Mesenchymal stem cell (in vitro differentiated cells and primary cell): ENCODE measurements around the gene PHTF1.
"Not testable (repeated sequence)": the region's sequence is repeated elsewhere in the genome, so short reads cannot be mapped to it uniquely, and the experiment has no call there.

Experiments used
- DNase-seq: peaks from one replicate; pipeline ENCODE4 v3.0.0-alpha.2; 2013
- H2AFZ ChIP-seq: one replicate; pipeline ENCODE4 v1.6.1; 2013; ENCODE audit warnings: low read depth, mild to moderate bottlenecking, control low read depth, inconsistent platforms, low read length, moderate library complexity
- H2AK5ac ChIP-seq: 2 replicates; pipeline ENCODE4 v1.6.1; 2013; ENCODE audit warnings: low read length, moderate library complexity, mild to moderate bottlenecking, inconsistent platforms; ENCODE audit not compliant: severe bottlenecking
- H2BK120ac ChIP-seq: one replicate; pipeline ENCODE4 v1.6.1; 2013; ENCODE audit warnings: low read depth, mild to moderate bottlenecking, inconsistent platforms, low read length, moderate library complexity
- H2BK12ac ChIP-seq, 2 experiments: one replicate each; pipeline ENCODE4 v1.6.1; 2013; ENCODE audit warnings: inconsistent platforms in 2 of 2, low read length in 2 of 2, mild to moderate bottlenecking in 2 of 2, moderate library complexity in 2 of 2, control low read depth in 1 of 2
- H2BK15ac ChIP-seq: one replicate; pipeline ENCODE4 v1.6.1; 2013; ENCODE audit warnings: mild to moderate bottlenecking, low read depth, inconsistent platforms; ENCODE audit not compliant: poor library complexity, severe bottlenecking
- H2BK5ac ChIP-seq: 2 replicates; pipeline ENCODE4 v1.6.1; 2013; ENCODE audit warnings: low read depth, mild to moderate bottlenecking, low read length, control low read depth, inconsistent platforms; ENCODE audit not compliant: poor library complexity, severe bottlenecking
- H3K14ac ChIP-seq, 2 experiments: one replicate each; pipeline ENCODE4 v1.6.1; 2013; ENCODE audit warnings: inconsistent platforms in 2 of 2, low read length in 2 of 2, control low read depth in 1 of 2, mild to moderate bottlenecking in 1 of 2, moderate library complexity in 1 of 2
- H3K18ac ChIP-seq, 2 experiments: one replicate each; pipeline ENCODE4 v1.6.1; 2013; ENCODE audit warnings: inconsistent platforms in 2 of 2, low read length in 2 of 2, control low read depth in 1 of 2, low read depth in 1 of 2, mild to moderate bottlenecking in 1 of 2
- H3K23ac ChIP-seq, 2 experiments: one replicate each; pipeline ENCODE4 v1.6.1; 2013; ENCODE audit warnings: inconsistent platforms in 2 of 2, low read length in 2 of 2, mild to moderate bottlenecking in 2 of 2, moderate library complexity in 2 of 2, control low read depth in 1 of 2
- H3K27ac ChIP-seq: 2 replicates; pipeline ENCODE4 v1.5.1; 2013; ENCODE audit warnings: mild to moderate bottlenecking, moderate library complexity, low read length, control low read depth, inconsistent platforms; ENCODE audit not compliant: poor library complexity, severe bottlenecking
- H3K27me3 ChIP-seq, 2 experiments: 2 replicates each; pipeline versions ENCODE4 v1.6.1 to v1.7.0; 2013; ENCODE audit warnings: low read length in 2 of 2, mild to moderate bottlenecking in 2 of 2, moderate library complexity in 2 of 2, control low read depth in 1 of 2, inconsistent platforms in 1 of 2; ENCODE audit not compliant: control insufficient read depth in 1 of 2, insufficient read depth in 1 of 2
- H3K36me3 ChIP-seq, 2 experiments: 2 replicates each; pipeline versions ENCODE4 v1.6.1 to v1.7.0; 2013; ENCODE audit warnings: low read length in 2 of 2, control low read depth in 1 of 2, inconsistent platforms in 1 of 2, low read depth in 1 of 2, mild to moderate bottlenecking in 1 of 2; ENCODE audit not compliant: insufficient read depth in 2 of 2, control insufficient read depth in 1 of 2
- H3K4ac ChIP-seq, 2 experiments: one replicate each; pipeline ENCODE4 v1.6.1; 2013; ENCODE audit warnings: inconsistent platforms in 2 of 2, low read length in 2 of 2, mild to moderate bottlenecking in 2 of 2, moderate library complexity in 2 of 2, control low read depth in 1 of 2, low read depth in 1 of 2
- H3K4me1 ChIP-seq: 2 replicates; pipeline ENCODE4 v1.6.1; 2013; ENCODE audit warnings: low read depth, low read length, control low read depth; ENCODE audit not compliant: control insufficient read depth, insufficient read depth
- H3K4me2 ChIP-seq: 2 replicates; pipeline ENCODE4 v1.6.1; 2013; ENCODE audit warnings: low read length, mild to moderate bottlenecking, inconsistent platforms; ENCODE audit not compliant: poor library complexity, severe bottlenecking
- H3K4me3 ChIP-seq, 2 experiments: 2 replicates each; pipeline versions ENCODE4 v1.5.1 to v1.7.0; 2013; ENCODE audit warnings: low read length in 2 of 2, mild to moderate bottlenecking in 2 of 2, control low read depth in 1 of 2, low read depth in 1 of 2; ENCODE audit not compliant: insufficient read depth in 1 of 2
- H3K79me1 ChIP-seq: replicated peaks from 2 replicates; pipeline ENCODE4 v1.6.1; 2013; ENCODE audit warnings: mild to moderate bottlenecking, control low read depth, low read length, inconsistent platforms; ENCODE audit not compliant: poor library complexity, severe bottlenecking
- H3K9ac ChIP-seq: 2 replicates; pipeline ENCODE4 v1.7.0; 2013; ENCODE audit warnings: mild to moderate bottlenecking, low read length, moderate library complexity
- H3K9me3 ChIP-seq: 2 replicates; pipeline ENCODE4 v1.7.0; 2013; ENCODE audit warnings: mild to moderate bottlenecking, low read length; ENCODE audit not compliant: control insufficient read depth
- H4K8ac ChIP-seq: one replicate; pipeline ENCODE4 v1.6.1; 2013; ENCODE audit warnings: inconsistent platforms, mild to moderate bottlenecking, low read length, moderate library complexity
- H4K91ac ChIP-seq: one replicate; pipeline ENCODE4 v1.6.1; 2013; ENCODE audit warnings: mild to moderate bottlenecking, low read length, inconsistent platforms
- WGBS: methylation state at CpG from one replicate; pipeline ENCODE4 v1.1.7; 2013; ENCODE audit warnings: mixed read lengths; 5-methylcytosine and 5-hydroxymethylcytosine counted together

PHTF1 gene

DNA sequence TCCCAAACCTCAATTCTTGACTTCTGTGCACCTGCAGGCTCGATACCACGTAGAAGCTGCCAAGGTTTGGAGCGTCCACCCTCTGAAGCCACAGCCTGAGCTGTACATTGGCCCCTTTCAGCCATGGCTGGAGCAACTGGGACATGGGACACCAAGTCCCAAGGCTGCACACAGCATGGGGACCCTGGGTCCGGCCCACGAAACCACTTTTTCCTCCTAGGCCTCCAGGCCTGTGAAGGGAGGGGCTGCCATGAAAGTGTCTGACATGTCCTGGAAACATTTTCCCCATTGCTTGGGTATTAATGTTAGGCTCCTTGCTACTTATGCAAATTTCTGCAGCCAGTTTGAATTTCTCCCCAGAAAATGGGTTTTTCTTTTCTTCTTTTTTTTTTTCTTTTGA is 40.7 kb downstream of the PHTF1 start:
- H3K27me3 ChIP-seq, H3K4ac ChIP-seq, H2BK5ac ChIP-seq, H4K91ac ChIP-seq, H4K8ac ChIP-seq, H3K4me1 ChIP-seq, DNase-seq, H3K18ac ChIP-seq, H3K14ac ChIP-seq, H3K9ac ChIP-seq, H2BK12ac ChIP-seq, H2BK120ac ChIP-seq, H2BK15ac ChIP-seq, H2AK5ac ChIP-seq, H3K27ac ChIP-seq, H3K4me3 ChIP-seq, H2AFZ ChIP-seq, H3K23ac ChIP-seq, H3K4me2 ChIP-seq: not testable (repeated sequence)
- peaks cover 33 to 56% of the 10 kb centered on the region in 2 experiments for H3K36me3 ChIP-seq
- WGBS, result 91% methylated on average over 5 of the region's 5 CpGs
- H3K79me1 ChIP-seq, result peaks cover 31% of the 10 kb centered on the region
- peaks cover 17% of the 10 kb centered on the region for H3K9me3 ChIP-seq

DNA sequence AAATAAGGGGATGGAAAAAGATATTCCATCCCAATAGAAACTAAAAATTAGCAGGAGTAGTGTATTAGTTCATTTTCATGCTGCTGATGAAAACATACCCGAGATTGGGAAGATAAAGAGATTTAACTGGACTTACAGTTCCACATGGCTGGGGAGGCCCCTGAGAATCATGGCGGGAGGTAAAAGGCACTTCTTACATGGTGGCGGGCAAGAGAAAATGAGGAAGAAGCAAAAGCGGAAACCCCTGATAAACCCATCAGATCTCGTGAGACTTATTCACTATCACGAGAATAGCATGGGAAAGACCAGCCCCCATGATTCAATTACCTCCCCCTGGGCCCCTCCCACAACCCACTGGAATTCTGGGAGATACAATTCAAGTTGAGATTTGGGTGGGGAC is 41.8 kb downstream of the PHTF1 start:
- Histone ChIP-seq H3K79me1 (peaks cover 31% of the 10 kb centered on the region), H3K36me3 (peaks cover 34 to 60% of the 10 kb centered on the region in 2 experiments), H3K9me3 (peaks cover 17% of the 10 kb centered on the region)
- not testable (repeated sequence) for H3K27me3 ChIP-seq, H2BK15ac ChIP-seq, H4K8ac ChIP-seq, H3K18ac ChIP-seq, H2AFZ ChIP-seq, DNase-seq, H3K4ac ChIP-seq, H2BK12ac ChIP-seq, H3K27ac ChIP-seq, H3K4me3 ChIP-seq, H3K4me2 ChIP-seq, H3K4me1 ChIP-seq, H2BK120ac ChIP-seq, H2BK5ac ChIP-seq, H4K91ac ChIP-seq, H3K14ac ChIP-seq, H3K23ac ChIP-seq, H2AK5ac ChIP-seq, H3K9ac ChIP-seq
- 100% methylated on average over 6 of the region's 6 CpGs for WGBS

DNA sequence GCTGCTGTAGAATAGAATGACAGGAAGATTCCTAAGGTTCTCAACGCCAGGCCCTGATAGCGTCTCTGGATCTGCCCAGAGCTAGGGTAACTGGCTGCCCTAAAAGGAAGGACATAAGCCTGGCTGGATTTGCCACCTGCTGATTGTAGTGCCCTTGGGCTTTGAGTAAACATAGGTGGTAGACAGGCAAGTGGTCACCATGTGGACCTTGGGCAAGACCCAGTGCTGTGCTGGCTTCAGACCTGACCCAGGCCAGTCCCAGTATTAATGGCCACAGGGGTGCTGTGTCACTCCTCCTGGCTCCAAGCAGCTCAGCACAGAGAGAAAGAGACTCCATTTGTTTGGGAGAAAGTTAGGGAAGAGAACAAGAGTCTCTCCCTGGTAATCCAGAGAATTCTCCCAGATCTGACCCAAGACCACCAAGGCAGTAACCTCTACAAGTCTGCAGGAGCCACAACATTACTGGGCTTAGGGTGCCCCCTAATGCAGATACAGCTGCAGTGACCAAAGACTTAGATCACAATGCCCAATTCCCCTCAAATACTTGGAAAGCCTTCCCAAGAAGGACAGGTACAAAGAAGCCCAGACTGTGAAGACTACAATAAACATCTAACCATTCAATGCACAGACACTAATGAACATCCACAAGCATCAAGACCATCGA is 44.5 kb downstream of the PHTF1 start:
- Histone ChIP-seq H2AFZ (no peak overlapping the region), H2BK12ac (no peak overlapping the region), H2BK5ac (no peak overlapping the region), H3K14ac (no peak overlapping the region), H3K27me3 (no peaks in the 10 kb centered on the region), H4K91ac (no peak overlapping the region), H3K27ac (no peak overlapping the region), H3K36me3 (peaks cover 29 to 68% of the 10 kb centered on the region in 2 experiments), H3K4me1 (no peaks in the 10 kb centered on the region), H3K4ac (no peak overlapping the region), H2BK15ac (no peak overlapping the region), H4K8ac (no peak overlapping the region), H3K79me1 (peaks cover 28% of the 10 kb centered on the region), H3K9me3 (peaks cover 3% of the 10 kb centered on the region), H2BK120ac (no peak overlapping the region), H3K18ac (no peak overlapping the region), H3K4me2 (no peak overlapping the region), H3K23ac (no peak overlapping the region), H3K4me3 (no peak overlapping the region), H3K9ac (no peak overlapping the region), H2AK5ac (no peak overlapping the region)
- no peak for DNase-seq
- WGBS, result 91% methylated on average over 3 of the region's 3 CpGs

DNA sequence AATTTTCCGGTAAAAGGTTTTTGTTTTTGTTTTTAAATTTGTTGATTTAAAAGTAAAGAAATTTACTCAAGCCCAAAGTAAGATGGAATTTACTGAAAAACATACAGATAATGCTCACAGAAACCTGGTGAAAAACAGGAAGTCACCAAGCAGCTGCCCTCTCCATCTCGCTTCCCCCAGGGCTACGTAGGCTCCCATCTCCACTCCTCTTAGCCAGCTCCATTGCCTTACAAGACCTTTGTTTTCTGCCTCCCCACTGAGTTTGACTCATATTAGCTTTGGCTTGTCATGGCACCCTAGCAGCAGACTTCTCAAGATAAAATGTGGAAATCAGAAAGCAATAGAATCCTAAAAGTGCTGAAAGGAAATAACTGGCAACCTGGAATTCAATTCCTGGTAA is 57.9 kb downstream of the PHTF1 start:
- Histone ChIP-seq H3K9me3 (no peaks in the 10 kb centered on the region), H2BK5ac (no peak overlapping the region), H2BK120ac (no peak overlapping the region), H3K14ac (no peak overlapping the region), H3K9ac (no peak overlapping the region), H3K23ac (no peak overlapping the region), H3K79me1 (no peaks in the 10 kb centered on the region), H2AFZ (no peak overlapping the region), H2AK5ac (no peak overlapping the region), H3K27me3 (no peaks in the 10 kb centered on the region), H3K4me3 (no peak overlapping the region), H2BK12ac (no peak overlapping the region), H4K8ac (no peak overlapping the region), H3K36me3 (peaks cover 11 to 84% of the 10 kb centered on the region in 2 experiments), H2BK15ac (no peak overlapping the region), H3K4me1 (no peaks in the 10 kb centered on the region), H4K91ac (no peak overlapping the region), H3K4me2 (no peak overlapping the region), H3K4ac (no peak overlapping the region), H3K18ac (no peak overlapping the region), H3K27ac (no peak overlapping the region)
- WGBS, result 98% methylated on average over 2 of the region's 3 CpGs
- no peak for DNase-seq
